ENCODE measurements around the gene TERT. TPM values are rescaled to one million over a fixed set of nuclear protein-coding genes. Genes with fewer than 3 reads are reported as not detected.

The TERT gene
- total and polyA plus RNA-seq, 2 of the 8 experiments (the other 6 are each of a cell fraction or from before 2014, with no cell fraction given): 13.1 to 23.1 TPM

DNA sequence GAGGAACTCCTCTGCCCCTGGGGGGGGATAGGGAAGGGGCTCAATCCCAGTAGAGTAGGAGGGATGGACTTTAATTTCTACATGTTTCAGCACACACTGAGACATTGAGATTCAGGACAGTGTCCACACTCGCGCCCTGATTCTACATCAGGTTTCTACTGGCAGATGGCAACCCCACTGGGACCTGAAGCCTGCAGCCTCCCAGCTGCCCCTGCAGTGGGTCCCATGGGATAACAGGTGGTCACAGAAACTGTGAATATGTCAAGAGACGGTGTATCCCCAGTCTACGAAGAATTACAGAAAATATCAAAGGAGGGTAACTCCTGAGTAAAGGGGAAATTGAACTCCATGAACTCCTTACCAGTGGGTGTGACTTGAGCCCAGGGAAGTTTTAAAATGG lies 2.4 kb upstream of the TERT start:
- Histone ChIP-seq H3K14ac (ENCODE audit: insufficient read length) (no peak overlapping the region), H4K20me1 (replicated peaks in 1 of 2; ENCODE audit: control insufficient read depth in 1 of 2, insufficient read depth in 2 of 2, low read length in 2 of 2) (peaks cover under 1 to 8% of the 10 kb centered on the region in 2 experiments), H2AFZ (ENCODE audit: low read length) (no peak overlapping the region), H3K18ac (ENCODE audit: extremely low read depth, low read length) (no peak overlapping the region), H4K8ac (ENCODE audit: extremely low read depth, insufficient read depth, low read length) (no peak overlapping the region), H3K4me3 (ENCODE audit: extremely low read depth in 1 of 4, insufficient read depth in 2 of 4, low read depth in 3 of 4, low read length in 4 of 4) (no peak overlapping the region), H2BK5ac (ENCODE audit: low read depth, low read length) (no peak overlapping the region), H3K9me3 (ENCODE audit: insufficient read depth in 2 of 2, low read depth in 1 of 2, low read length in 1 of 2) (no peaks in the 10 kb centered on the region), H2BK20ac (ENCODE audit: low read length) (no peak overlapping the region), H3K4me1 (replicated peaks in 1 of 4; ENCODE audit: control insufficient read depth in 3 of 4, insufficient read depth in 4 of 4, low read length in 3 of 4) (peaks cover 0 to 13% (median 6%) of the 10 kb centered on the region in 4 experiments; a peak in 5 of 7 replicates), H2AK5ac (ENCODE audit: low read depth, low read length) (no peak overlapping the region), H3K23me2 (ENCODE audit: low read depth, low read length) (peaks cover 14% of the 10 kb centered on the region; the same call in 1 of the 2 replicates), H3K9ac (replicated peaks in 1 of 4; ENCODE audit: extremely low read depth in 1 of 4, low read depth in 3 of 4, low read length in 3 of 4) (no peak overlapping the region), H2BK15ac (ENCODE audit: low read length) (no peak overlapping the region), H3K79me2 (ENCODE audit: control insufficient read depth in 1 of 2, insufficient read depth in 2 of 2, low read length in 2 of 2) (no peaks in the 10 kb centered on the region), H3K4me2 (ENCODE audit: insufficient read depth in 1 of 2, low read depth in 2 of 2, low read length in 2 of 2) (no peak overlapping the region), H3K23ac (ENCODE audit: insufficient read length) (no peak overlapping the region), H3K4ac (replicated peaks; ENCODE audit: insufficient read length, low read depth, low read length) (no peak overlapping the region), H3K27ac (ENCODE audit: low read depth, low read length) (no peak overlapping the region), H3K79me1 (ENCODE audit: low read depth, low read length) (peaks cover 3% of the 10 kb centered on the region; the same call in 1 of the 2 replicates), H2BK120ac (replicated peaks; ENCODE audit: low read depth, low read length) (no peak overlapping the region), H4K91ac (replicated peaks; ENCODE audit: insufficient read length, low read length) (no peak overlapping the region), H3K36me3 (ENCODE audit: control insufficient read depth in 2 of 4, insufficient read depth in 4 of 4, low read length in 3 of 4) (no peaks in the 10 kb centered on the region; a peak in 1 of 8 replicates), H3K56ac (replicated peaks; ENCODE audit: insufficient read length, low read depth, low read length) (no peak overlapping the region), H4K5ac (ENCODE audit: insufficient read length, low read depth, low read length) (no peak overlapping the region), H3K27me3 (replicated peaks in 1 of 4; ENCODE audit: control insufficient read depth in 3 of 4, extremely low read depth in 1 of 4, insufficient read depth in 3 of 4, low read length in 3 of 4) (peaks cover 0 to 8% (median 2%) of the 10 kb centered on the region in 4 experiments; a peak in 4 of 7 replicates), H2BK12ac (ENCODE audit: low read depth, low read length) (no peak overlapping the region)
- no peak for FAIRE-seq
- POLR2A ChIA-PET (ENCODE audit: partially characterized antibody): interaction anchor here (0.6 kb wide), 1 partner anchor 309 kb away, joined by 5 read pairs; no protein-coding TSS in a partner anchor
- CTCF ChIA-PET (ENCODE audit: partially characterized antibody): interaction anchor here (1.1 kb wide), 1 partner anchor 123 kb away, joined by 3 read pairs; no protein-coding TSS in a partner anchor
- TF ChIP-seq JUND (IDR thresholded peaks at IDR 0.05; ENCODE audit: low read length): no peak
- WGBS, 2 experiments (ENCODE audit: extremely low coverage in 1 of 2, insufficient coverage in 1 of 2, insufficient read length in 1 of 2, insufficient replicate concordance in 2 of 2, low coverage in 1 of 2, low lambda C conversion rate in 2 of 2, missing lambda C conversion rate in 1 of 2): 76% methylated on average over 4 of the region's 4 CpGs; no CpG with 5 or more reads in 1 of the 2 experiments
- DNase-seq (ENCODE audit: low read depth in 1 of 2, low spot score in 2 of 2): no peak
